GM20431 (cell line): ENCODE data around the gene SPHK1.
"Not testable (repeated sequence)": the region's sequence is repeated elsewhere in the genome, so short reads cannot be mapped to it uniquely, and the experiment has no call there.

Experiments used
- in situ Hi-C: fragments of 300-500 bp; cut with MseI, MboI; formaldehyde crosslinking; loops from one replicate; pipeline ENCODE4 v1.15.0; 2020; ENCODE audit warnings: low sequenced_read_pairs; ENCODE audit not compliant: unreplicated experiment

Gene SPHK1

GRCh38 chr17:76384222-76384986 is at the start of gene SPHK1:
TSS of gene SPHK1 (plus strand) at chr17:76384609. CDS start at chr17:76385645, 1,036 bp downstream.
- in situ Hi-C loops, result no loop called here

- in situ Hi-C loops, result no loop called here
Observed at GRCh38 chr17:76335716-76336381, 48.6 kb upstream of the SPHK1 start.

- in situ Hi-C loops, result no loop called here
Observed at GRCh38 chr17:76336756-76337412, 47.5 kb upstream of the SPHK1 start.

GRCh38 chr17:76337413-76337777 is 47.0 kb upstream of the SPHK1 start:
- in situ Hi-C loops, result no loop called here

- in situ Hi-C loops, result no loop called here
Observed at GRCh38 chr17:76341301-76341700, 43.1 kb upstream of the SPHK1 start.

- in situ Hi-C loops, result no loop called here
Observed at GRCh38 chr17:76343106-76343505, 41.3 kb upstream of the SPHK1 start.

- in situ Hi-C loops, result no loop called here
Observed at GRCh38 chr17:76345377-76345974, 38.9 kb upstream of the SPHK1 start.

GRCh38 chr17:76346936-76347335 is 37.5 kb upstream of the SPHK1 start:
- in situ Hi-C loops, result not testable (repeated sequence)

- in situ Hi-C loops, result no loop called here
Observed at GRCh38 chr17:76350463-76350862, 33.9 kb upstream of the SPHK1 start.

GRCh38 chr17:76351526-76352071 is 32.8 kb upstream of the SPHK1 start:
- in situ Hi-C loops, result no loop called here

- in situ Hi-C loops, result no loop called here
Observed at GRCh38 chr17:76353004-76353598, 31.3 kb upstream of the SPHK1 start.

GRCh38 chr17:76353599-76354316 is 30.7 kb upstream of the SPHK1 start, which contains the start of gene PRPSAP1:
TSS of gene PRPSAP1 (minus strand) at chr17:76353916. CDS start at chr17:76353703, 213 bp downstream.
- in situ Hi-C loops, result no loop called here

- in situ Hi-C loops, result no loop called here
Observed at GRCh38 chr17:76354317-76354729, 30.1 kb upstream of the SPHK1 start.

GRCh38 chr17:76354747-76355310 is 29.6 kb upstream of the SPHK1 start:
- in situ Hi-C loops, result no loop called here

GRCh38 chr17:76356803-76357456 is 27.5 kb upstream of the SPHK1 start:
- in situ Hi-C loops, result no loop called here

- in situ Hi-C loops, result no loop called here
Observed at GRCh38 chr17:76357597-76358158, 26.7 kb upstream of the SPHK1 start.

- in situ Hi-C loops, result no loop called here
Observed at GRCh38 chr17:76359375-76359774, 25.0 kb upstream of the SPHK1 start.

GRCh38 chr17:76359776-76360175 is 24.6 kb upstream of the SPHK1 start:
- in situ Hi-C loops, result not testable (repeated sequence)
